KMS-11 (cell line): ENCODE data around the gene MMS19.
"Not testable (repeated sequence)": the region's sequence is repeated elsewhere in the genome, so short reads cannot be mapped to it uniquely, and the experiment has no call there.

Experiments used
- H2AFZ ChIP-seq: fragments of 200-600 bp; sonication (generic); 2 replicates; pipeline ENCODE4 v1.6.1; 2016; ENCODE audit warnings: antibody characterized with exemption, mixed run types, low read depth
- H3K27ac ChIP-seq: fragments of 200-600 bp; sonication (generic); 2 replicates; pipeline ENCODE4 v1.6.1; 2016; ENCODE audit warnings: mild to moderate bottlenecking, mixed run types
- H3K27me3 ChIP-seq: fragments of 200-600 bp; sonication (generic); 2 replicates; pipeline ENCODE4 v1.6.1; 2017; ENCODE audit warnings: mild to moderate bottlenecking, low read depth, mixed run types, moderate library complexity; ENCODE audit not compliant: insufficient read depth
- H3K36me3 ChIP-seq: fragments of 200-600 bp; sonication (generic); 2 replicates; pipeline ENCODE4 v1.6.1; 2017; ENCODE audit warnings: mild to moderate bottlenecking, mixed run types; ENCODE audit not compliant: insufficient read depth
- H3K4me1 ChIP-seq: fragments of 200-600 bp; sonication (generic); 2 replicates; pipeline ENCODE4 v1.6.1; 2016; ENCODE audit warnings: mild to moderate bottlenecking, low read depth, mixed run types; ENCODE audit not compliant: poor library complexity, severe bottlenecking
- H3K4me2 ChIP-seq: fragments of 200-600 bp; sonication (generic); 2 replicates; pipeline ENCODE4 v1.7.0; 2016; ENCODE audit warnings: mild to moderate bottlenecking, mixed run types
- H3K4me3 ChIP-seq: fragments of 200-600 bp; sonication (generic); IDR thresholded peaks from 2 replicates; pipeline ENCODE4 v1.6.1; 2017; ENCODE audit warnings: low read depth, low read length, mixed read lengths; ENCODE audit not compliant: insufficient read depth
- H3K79me2 ChIP-seq: fragments of 200-600 bp; sonication (generic); 2 replicates; pipeline ENCODE4 v1.6.1; 2016; ENCODE audit warnings: low read depth, mixed run types; ENCODE audit not compliant: insufficient read depth
- H3K9ac ChIP-seq: fragments of 200-600 bp; sonication (generic); 2 replicates; pipeline ENCODE4 v1.6.1; 2016; ENCODE audit warnings: mild to moderate bottlenecking, mixed run types
- H4K20me1 ChIP-seq: fragments of 200-600 bp; sonication (generic); 2 replicates; pipeline ENCODE4 v1.6.1; 2016; ENCODE audit warnings: mild to moderate bottlenecking, mixed run types; ENCODE audit not compliant: insufficient read depth
- CTCF ChIP-seq: fragments of 200-600 bp; sonication (generic); conservative IDR thresholded peaks from 2 replicates; pipeline ENCODE4 v1.6.1; 2017; ENCODE audit warnings: low read depth, mild to moderate bottlenecking, antibody characterized with exemption, low read length, moderate library complexity, mixed read lengths

Gene MMS19

DNA sequence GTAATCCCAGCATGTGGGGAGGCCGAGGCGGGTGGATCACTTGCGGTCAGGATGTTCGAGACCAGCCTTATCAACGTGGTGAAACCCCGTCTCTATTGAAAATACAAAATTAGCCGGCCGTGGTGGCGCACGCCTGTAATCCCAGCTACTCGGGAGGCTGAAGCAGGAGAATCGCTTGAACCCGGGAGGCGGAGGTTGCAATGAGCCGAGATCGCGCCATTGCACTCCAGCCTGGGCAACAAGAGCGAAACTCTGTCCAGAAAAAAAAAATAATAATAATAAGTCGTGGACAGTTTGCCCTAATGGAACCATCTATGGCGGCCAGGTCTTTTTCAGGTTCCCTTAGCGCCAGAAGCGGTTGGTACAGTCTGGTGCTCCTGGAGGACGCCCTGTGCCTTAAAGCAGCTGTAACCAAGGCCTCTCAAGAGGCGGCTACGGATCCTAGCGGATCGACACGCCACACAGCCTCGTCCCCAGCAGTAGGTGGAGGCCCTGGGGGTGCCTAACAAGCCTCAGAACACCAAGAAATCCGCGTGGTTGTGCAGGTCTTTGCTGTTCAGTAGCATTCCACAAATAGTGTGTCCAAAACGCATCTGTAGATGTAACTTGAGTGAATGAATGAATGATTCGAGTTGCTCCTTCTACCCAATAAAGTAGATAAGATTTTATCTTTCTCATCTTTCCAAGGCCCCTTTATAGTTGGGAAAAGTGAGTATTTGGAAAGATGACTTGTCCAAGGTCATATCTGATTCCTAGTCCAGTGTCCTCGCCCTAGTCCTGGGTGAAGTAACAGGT, 71.2 kb downstream of the MMS19 start:
- Histone ChIP-seq H3K9ac (peak overlapping the region; percentile 96), H3K27ac (peak overlapping the region; percentile 87), H3K4me3 (no peak overlapping the region), H3K36me3 (peaks cover 20% of the 10 kb centered on the region), H3K79me2 (peaks cover 43% of the 10 kb centered on the region), H2AFZ (peak overlapping the region; percentile 44; the same call in 1 of the 2 replicates), H3K4me1 (peaks cover 20% of the 10 kb centered on the region), H3K4me2 (peak overlapping the region; percentile 77), H4K20me1 (0 out of 2 replicates have a peak, but pooled peaks cover 6% of the 10 kb centered on the region), H3K27me3 (no peaks in the 10 kb centered on the region)
- TF ChIP-seq CTCF: no peak

DNA sequence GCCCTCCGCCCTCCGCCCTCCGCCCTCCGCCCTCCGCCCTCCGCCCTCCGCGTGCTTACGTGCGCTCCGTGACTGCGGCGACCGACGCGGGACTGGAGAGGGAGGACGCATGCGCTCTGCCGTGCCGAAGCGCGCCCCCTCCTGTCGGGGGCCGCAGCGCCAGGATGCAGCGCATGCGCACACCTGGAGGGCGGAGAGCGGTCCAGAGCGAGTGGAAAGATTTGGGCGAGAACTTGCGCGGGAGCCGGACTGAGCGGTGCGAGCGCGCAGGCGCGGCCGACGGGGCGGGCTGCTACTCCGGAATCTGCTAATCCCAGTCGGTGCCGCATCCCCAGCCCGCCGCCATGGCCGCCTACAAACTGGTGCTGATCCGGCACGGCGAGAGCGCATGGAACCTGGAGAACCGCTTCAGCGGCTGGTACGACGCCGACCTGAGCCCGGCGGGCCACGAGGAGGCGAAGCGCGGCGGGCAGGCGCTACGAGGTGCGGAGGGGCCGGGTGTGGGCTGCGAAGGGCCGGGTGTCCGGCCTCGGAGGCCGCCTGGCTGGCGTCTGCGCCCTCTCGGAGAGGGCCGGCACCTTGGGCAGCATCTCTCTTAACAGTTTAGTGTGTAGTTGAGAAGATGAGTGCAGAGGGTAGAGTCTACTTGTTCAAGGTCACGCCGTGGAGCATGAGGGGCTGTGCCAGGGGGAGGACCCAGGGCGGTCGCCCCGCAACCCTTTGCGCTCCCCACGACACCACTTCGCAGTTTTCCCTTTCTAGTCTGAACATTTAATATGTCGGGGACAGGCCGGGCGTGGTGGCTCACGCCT, 72.1 kb downstream of the MMS19 start, which contains the start of gene PGAM1:
TSS of gene PGAM1 (plus strand) at position 228 of the 812 bp plus-strand sequence. CDS start at position 345, 117 bp downstream.
- Histone ChIP-seq H3K36me3 (peaks cover 12% of the 10 kb centered on the region), H3K9ac (peak within 1 kb of the TSS; percentile 96), H2AFZ (peak within 1 kb of the TSS; percentile 74), H3K4me3 (no peak within 1 kb of the TSS), H3K27me3 (no peaks in the 10 kb centered on the region), H3K4me1 (peaks cover 20% of the 10 kb centered on the region), H3K79me2 (peaks cover 40% of the 10 kb centered on the region), H3K4me2 (peak within 1 kb of the TSS; percentile 87), H4K20me1 (0 out of 2 replicates have a peak, but pooled peaks cover 6% of the 10 kb centered on the region), H3K27ac (peak within 1 kb of the TSS; percentile 87)
- TF ChIP-seq CTCF: 0 out of 2 replicates have a peak, but pooled peaks have one; percentile 4

- not testable (repeated sequence) for H3K36me3 ChIP-seq, H3K9ac ChIP-seq, H3K4me2 ChIP-seq, H2AFZ ChIP-seq, H4K20me1 ChIP-seq, H3K27ac ChIP-seq, H3K4me3 ChIP-seq, H3K27me3 ChIP-seq
- peaks cover 27% of the 10 kb centered on the region for H3K4me1 ChIP-seq
- H3K79me2 ChIP-seq: peaks cover 26% of the 10 kb centered on the region
These were observed 74.5 kb downstream of the MMS19 start for GRCh38 chr10:97423757-97424098.

DNA sequence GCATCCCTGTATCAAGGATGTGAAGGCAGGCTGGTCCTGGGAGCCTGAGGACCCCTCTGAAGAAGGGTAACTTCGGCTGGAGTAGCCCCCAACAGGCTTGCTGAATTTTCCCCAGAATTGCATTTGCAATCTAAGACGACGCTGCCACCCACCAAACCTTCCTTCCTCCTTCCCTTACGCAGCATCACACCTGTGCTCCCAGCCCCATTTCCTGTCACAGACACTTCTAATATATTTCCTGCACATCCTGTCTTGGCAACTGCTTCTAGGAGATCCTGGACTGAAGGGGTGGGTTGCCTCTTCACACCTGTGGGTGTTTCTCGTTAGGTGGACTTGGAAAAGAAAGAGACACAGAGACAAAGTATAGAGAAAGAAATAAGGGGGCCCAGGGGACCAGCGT, 81.7 kb downstream of the MMS19 start:
- Histone ChIP-seq H3K4me1 (peaks cover 50% of the 10 kb centered on the region), H3K79me2 (no peaks in the 10 kb centered on the region), H3K36me3 (no peaks in the 10 kb centered on the region), H3K9ac (no peak overlapping the region), H3K4me2 (no peak overlapping the region), H3K4me3 (no peak overlapping the region), H2AFZ (no peak overlapping the region), H3K27ac (no peak overlapping the region), H4K20me1 (no peaks in the 10 kb centered on the region), H3K27me3 (no peaks in the 10 kb centered on the region)
- TF ChIP-seq CTCF: no peak
